HepG2 (cell line): ENCODE data around the gene KLHL17. TPM values are rescaled to one million over a fixed set of nuclear protein-coding genes. Genes with fewer than 3 reads are reported as not detected.

Source experiments
- AGO2 ChIP-seq: fragments of 200-400 bp; formaldehyde crosslinking; optimal IDR thresholded peaks from 2 replicates; pipeline ENCODE3; 2017; ENCODE audit warnings: mild to moderate bottlenecking, low read depth, low read length, moderate library complexity
- AHR ChIP-seq: IDR thresholded peaks from 2 replicates; pipeline ENCODE4 v1.6.1; 2018; ENCODE audit warnings: missing genetic modification reagents, missing compliant biosample characterization
- FOSL2 ChIP-seq: sonication (generic); formaldehyde crosslinking; IDR thresholded peaks from 2 replicates; pipeline ENCODE4 v1.4.0; 2020; ENCODE audit warnings: missing genetic modification reagents
- HOXA5 ChIP-seq: sonication (generic); formaldehyde crosslinking; IDR thresholded peaks from 2 replicates; pipeline ENCODE4 v1.4.0; 2020; ENCODE audit warnings: missing genetic modification reagents
- JUND ChIP-seq: sonication (generic); formaldehyde crosslinking; IDR thresholded peaks from 2 replicates; pipeline ENCODE4 v1.8.0; 2022; ENCODE audit warnings: mild to moderate bottlenecking, missing genetic modification reagents
- KLF15 ChIP-seq: sonication (generic); formaldehyde crosslinking; IDR thresholded peaks from 2 replicates; pipeline ENCODE4 v1.8.1; 2023; ENCODE audit warnings: borderline replicate concordance, mild to moderate bottlenecking, inconsistent platforms, missing genetic modification reagents, mixed read lengths
- MIER3 ChIP-seq: IDR thresholded peaks from 2 replicates; pipeline ENCODE4 v1.6.1; 2016; ENCODE audit warnings: missing compliant biosample characterization, borderline replicate concordance
- MTA3 ChIP-seq: sonication (generic); formaldehyde crosslinking; IDR thresholded peaks from 2 replicates; pipeline ENCODE4 v1.4.0; 2020; ENCODE audit warnings: missing genetic modification reagents
- NBN ChIP-seq: fragments of 450-650 bp; conservative IDR thresholded peaks from 2 replicates; pipeline ENCODE4 v1.6.1; 2017
- RAD51 ChIP-seq: fragments of 450-650 bp; IDR thresholded peaks from 2 replicates; pipeline ENCODE4 v1.6.1; 2016; ENCODE audit warnings: borderline replicate concordance
- SAFB2 ChIP-seq: sonication (generic); formaldehyde crosslinking; IDR thresholded peaks from 2 replicates; pipeline ENCODE4 v1.5.1; 2020; ENCODE audit warnings: missing genetic modification reagents, low read depth, mild to moderate bottlenecking, borderline replicate concordance
- ZNF446 ChIP-seq: sonication (generic); formaldehyde crosslinking; IDR thresholded peaks from 2 replicates; pipeline ENCODE4 v1.5.0; 2020; ENCODE audit warnings: mild to moderate bottlenecking, missing genetic modification reagents
- ZNF629 ChIP-seq: sonication (generic); formaldehyde crosslinking; conservative IDR thresholded peaks from 2 replicates; pipeline ENCODE4 v1.5.0; 2020; ENCODE audit warnings: missing genetic modification reagents
- ZNF7 ChIP-seq: IDR thresholded peaks from 2 replicates; pipeline ENCODE4 v1.6.1; 2016; ENCODE audit warnings: missing biosample characterization, missing genetic modification reagents
- ZNF768 ChIP-seq: sonication (generic); formaldehyde crosslinking; IDR thresholded peaks from 2 replicates; pipeline ENCODE4 v1.4.0; 2020; ENCODE audit warnings: missing genetic modification reagents
- ZNF792 ChIP-seq: IDR thresholded peaks from 2 replicates; pipeline ENCODE4 v1.6.1; 2016
- polyA plus RNA-seq, 8 experiments: library from polyadenylated mRNA; depleted of rRNA in 3 of 8; stranded (reverse) in 7 of 8; unstranded in 1 of 8; fragments of >200 nt; fragmentation: Illumina TruSeq in 4 of 8; extraction: Trizol in 4 of 8; gene quantifications; 2 replicates each; pipeline versions ENCODE4 v1.2.1 to v1.2.3, GENCODE V29; 2011 to 2016; ENCODE audit warnings: low read depth in 4 of 8, missing spikeins in 1 of 8, mixed read lengths in 1 of 8; ENCODE audit not compliant: insufficient read depth in 1 of 8
- total RNA-seq, 5 experiments: library from RNA; depleted of rRNA; stranded (reverse); fragments of >200 nt; fragmentation: Illumina TruSeq; extraction: Trizol; gene quantifications; 2 replicates each; pipeline ENCODE4 v1.2.3, GENCODE V29; 2016; ENCODE audit warnings: low read depth in 1 of 5
- TF ChIP-seq, protein P1 (sequence below): sonication (generic); formaldehyde crosslinking; IDR thresholded peaks from 2 replicates; pipeline ENCODE4 v1.8.0; 2023; ENCODE audit warnings: mild to moderate bottlenecking, missing genetic modification reagents
- TF ChIP-seq, protein P2 (sequence below): sonication (generic); formaldehyde crosslinking; IDR thresholded peaks from 2 replicates; pipeline ENCODE4 v1.9.0; 2021; ENCODE audit warnings: missing genetic modification reagents, borderline replicate concordance
- TF ChIP-seq, protein P3 (sequence below): sonication (generic); formaldehyde crosslinking; IDR thresholded peaks from 2 replicates; pipeline ENCODE4 v1.4.0; 2020; ENCODE audit warnings: missing genetic modification reagents; ENCODE audit errors: not compliant biosample characterization
- TF ChIP-seq, protein P4 (sequence below): sonication (generic); formaldehyde crosslinking; IDR thresholded peaks from 2 replicates; pipeline ENCODE4 v1.4.0; 2020; ENCODE audit warnings: missing genetic modification reagents
- TF ChIP-seq, protein P5 (sequence below), 2 experiments: IDR thresholded peaks; 2 replicates each; pipeline ENCODE4 v1.6.1; 2011 to 2012; ENCODE audit warnings: low read length in 2 of 2, borderline replicate concordance in 1 of 2, low read depth in 1 of 2, mild to moderate bottlenecking in 1 of 2, moderate library complexity in 1 of 2

The KLHL17 gene
- total and polyA plus RNA-seq, 2 of the 13 experiments (the other 11 are each of a cell fraction or from before 2014, with no cell fraction given) = 9.3 to 24.7 TPM

DNA sequence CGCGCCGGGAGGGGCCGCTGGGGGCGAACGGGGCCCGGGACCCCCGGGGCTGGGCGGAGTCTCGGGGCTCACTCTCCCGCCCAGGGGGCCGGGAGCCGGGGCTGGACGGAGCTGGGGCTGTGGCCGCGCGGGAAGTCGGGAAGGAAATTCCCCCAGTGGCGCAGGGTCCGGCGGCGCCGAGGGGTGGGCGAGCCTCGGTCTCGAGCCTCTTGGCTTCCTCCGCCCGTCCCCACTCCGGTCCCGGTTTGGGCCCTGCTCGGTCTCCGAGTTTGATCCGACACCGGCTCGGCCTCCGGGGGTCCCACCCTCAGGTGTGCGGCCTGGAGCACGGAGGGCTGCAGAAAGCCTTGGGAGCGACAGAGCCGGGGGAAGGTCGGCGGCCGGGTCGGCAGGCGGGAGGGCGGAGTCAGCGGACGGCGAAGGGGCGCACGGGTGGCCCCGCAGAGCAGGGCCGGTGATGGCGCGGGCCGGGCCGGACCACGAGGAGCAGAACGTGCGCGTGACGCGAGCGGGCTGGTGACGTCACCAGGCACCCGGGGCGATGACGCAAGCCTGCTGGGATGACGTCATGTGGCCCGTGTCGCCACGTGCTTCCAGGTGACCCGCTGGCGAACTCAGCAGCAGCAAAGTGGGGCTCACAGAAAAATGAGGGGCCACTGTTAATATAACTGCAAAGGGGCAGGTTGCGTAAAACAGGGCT, 40.1 kb downstream of the KLHL17 start (continued):
- TF ChIP-seq, protein P1, sequence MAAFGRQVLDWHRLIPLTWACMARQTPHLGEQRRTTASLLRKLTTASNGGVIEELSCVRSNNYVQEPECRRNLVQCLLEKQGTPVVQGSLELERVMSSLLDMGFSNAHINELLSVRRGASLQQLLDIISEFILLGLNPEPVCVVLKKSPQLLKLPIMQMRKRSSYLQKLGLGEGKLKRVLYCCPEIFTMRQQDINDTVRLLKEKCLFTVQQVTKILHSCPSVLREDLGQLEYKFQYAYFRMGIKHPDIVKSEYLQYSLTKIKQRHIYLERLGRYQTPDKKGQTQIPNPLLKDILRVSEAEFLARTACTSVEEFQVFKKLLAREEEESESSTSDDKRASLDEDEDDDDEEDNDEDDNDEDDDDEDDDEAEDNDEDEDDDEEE = no peak
- TF ChIP-seq, protein P2, sequence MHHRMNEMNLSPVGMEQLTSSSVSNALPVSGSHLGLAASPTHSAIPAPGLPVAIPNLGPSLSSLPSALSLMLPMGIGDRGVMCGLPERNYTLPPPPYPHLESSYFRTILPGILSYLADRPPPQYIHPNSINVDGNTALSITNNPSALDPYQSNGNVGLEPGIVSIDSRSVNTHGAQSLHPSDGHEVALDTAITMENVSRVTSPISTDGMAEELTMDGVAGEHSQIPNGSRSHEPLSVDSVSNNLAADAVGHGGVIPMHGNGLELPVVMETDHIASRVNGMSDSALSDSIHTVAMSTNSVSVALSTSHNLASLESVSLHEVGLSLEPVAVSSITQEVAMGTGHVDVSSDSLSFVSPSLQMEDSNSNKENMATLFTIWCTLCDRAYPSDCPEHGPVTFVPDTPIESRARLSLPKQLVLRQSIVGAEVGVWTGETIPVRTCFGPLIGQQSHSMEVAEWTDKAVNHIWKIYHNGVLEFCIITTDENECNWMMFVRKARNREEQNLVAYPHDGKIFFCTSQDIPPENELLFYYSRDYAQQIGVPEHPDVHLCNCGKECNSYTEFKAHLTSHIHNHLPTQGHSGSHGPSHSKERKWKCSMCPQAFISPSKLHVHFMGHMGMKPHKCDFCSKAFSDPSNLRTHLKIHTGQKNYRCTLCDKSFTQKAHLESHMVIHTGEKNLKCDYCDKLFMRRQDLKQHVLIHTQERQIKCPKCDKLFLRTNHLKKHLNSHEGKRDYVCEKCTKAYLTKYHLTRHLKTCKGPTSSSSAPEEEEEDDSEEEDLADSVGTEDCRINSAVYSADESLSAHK (CRISPR knock-in tag) = 0 out of 2 replicates have a peak, but pooled peaks have one; percentile 51
- TF ChIP-seq HOXA5 (CRISPR knock-in tag) (0 out of 2 replicates have a peak, but pooled peaks have one; percentile 22), AGO2 (peak; percentile 90), RAD51 (no peak), ZNF7 (no peak), JUND (CRISPR knock-in tag) (peak; percentile 98), NBN (no peak), SAFB2 (CRISPR knock-in tag) (peak; percentile 68; the same call in 1 of the 2 replicates), AHR (CRISPR knock-in tag) (no peak; the same call in 1 of the 2 replicates), ZNF446 (CRISPR knock-in tag) (0 out of 2 replicates have a peak, but pooled peaks have one; percentile 60), ZNF629 (CRISPR knock-in tag) (0 out of 2 replicates have a peak, but pooled peaks have one; percentile 40), MTA3 (CRISPR knock-in tag) (no peak), KLF15 (CRISPR knock-in tag) (peak; percentile 51; the same call in 1 of the 2 replicates), ZNF768 (CRISPR knock-in tag) (peak; percentile 65; the same call in 1 of the 2 replicates), ZNF792 (CRISPR knock-in tag) (peak; percentile 81), FOSL2 (CRISPR knock-in tag) (peak; percentile 86), MIER3 (CRISPR knock-in tag) (peak; percentile 65; the same call in 1 of the 2 replicates)
- TF ChIP-seq, protein P3, sequence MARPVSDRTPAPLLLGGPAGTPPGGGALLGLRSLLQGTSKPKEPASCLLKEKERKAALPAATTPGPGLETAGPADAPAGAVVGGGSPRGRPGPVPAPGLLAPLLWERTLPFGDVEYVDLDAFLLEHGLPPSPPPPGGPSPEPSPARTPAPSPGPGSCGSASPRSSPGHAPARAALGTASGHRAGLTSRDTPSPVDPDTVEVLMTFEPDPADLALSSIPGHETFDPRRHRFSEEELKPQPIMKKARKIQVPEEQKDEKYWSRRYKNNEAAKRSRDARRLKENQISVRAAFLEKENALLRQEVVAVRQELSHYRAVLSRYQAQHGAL (CRISPR knock-in tag) = no peak
- TF ChIP-seq, protein P4, sequence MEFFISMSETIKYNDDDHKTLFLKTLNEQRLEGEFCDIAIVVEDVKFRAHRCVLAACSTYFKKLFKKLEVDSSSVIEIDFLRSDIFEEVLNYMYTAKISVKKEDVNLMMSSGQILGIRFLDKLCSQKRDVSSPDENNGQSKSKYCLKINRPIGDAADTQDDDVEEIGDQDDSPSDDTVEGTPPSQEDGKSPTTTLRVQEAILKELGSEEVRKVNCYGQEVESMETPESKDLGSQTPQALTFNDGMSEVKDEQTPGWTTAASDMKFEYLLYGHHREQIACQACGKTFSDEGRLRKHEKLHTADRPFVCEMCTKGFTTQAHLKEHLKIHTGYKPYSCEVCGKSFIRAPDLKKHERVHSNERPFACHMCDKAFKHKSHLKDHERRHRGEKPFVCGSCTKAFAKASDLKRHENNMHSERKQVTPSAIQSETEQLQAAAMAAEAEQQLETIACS (CRISPR knock-in tag) = peak; percentile 58
- TF ChIP-seq, protein P5, sequence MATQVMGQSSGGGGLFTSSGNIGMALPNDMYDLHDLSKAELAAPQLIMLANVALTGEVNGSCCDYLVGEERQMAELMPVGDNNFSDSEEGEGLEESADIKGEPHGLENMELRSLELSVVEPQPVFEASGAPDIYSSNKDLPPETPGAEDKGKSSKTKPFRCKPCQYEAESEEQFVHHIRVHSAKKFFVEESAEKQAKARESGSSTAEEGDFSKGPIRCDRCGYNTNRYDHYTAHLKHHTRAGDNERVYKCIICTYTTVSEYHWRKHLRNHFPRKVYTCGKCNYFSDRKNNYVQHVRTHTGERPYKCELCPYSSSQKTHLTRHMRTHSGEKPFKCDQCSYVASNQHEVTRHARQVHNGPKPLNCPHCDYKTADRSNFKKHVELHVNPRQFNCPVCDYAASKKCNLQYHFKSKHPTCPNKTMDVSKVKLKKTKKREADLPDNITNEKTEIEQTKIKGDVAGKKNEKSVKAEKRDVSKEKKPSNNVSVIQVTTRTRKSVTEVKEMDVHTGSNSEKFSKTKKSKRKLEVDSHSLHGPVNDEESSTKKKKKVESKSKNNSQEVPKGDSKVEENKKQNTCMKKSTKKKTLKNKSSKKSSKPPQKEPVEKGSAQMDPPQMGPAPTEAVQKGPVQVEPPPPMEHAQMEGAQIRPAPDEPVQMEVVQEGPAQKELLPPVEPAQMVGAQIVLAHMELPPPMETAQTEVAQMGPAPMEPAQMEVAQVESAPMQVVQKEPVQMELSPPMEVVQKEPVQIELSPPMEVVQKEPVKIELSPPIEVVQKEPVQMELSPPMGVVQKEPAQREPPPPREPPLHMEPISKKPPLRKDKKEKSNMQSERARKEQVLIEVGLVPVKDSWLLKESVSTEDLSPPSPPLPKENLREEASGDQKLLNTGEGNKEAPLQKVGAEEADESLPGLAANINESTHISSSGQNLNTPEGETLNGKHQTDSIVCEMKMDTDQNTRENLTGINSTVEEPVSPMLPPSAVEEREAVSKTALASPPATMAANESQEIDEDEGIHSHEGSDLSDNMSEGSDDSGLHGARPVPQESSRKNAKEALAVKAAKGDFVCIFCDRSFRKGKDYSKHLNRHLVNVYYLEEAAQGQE (IDR thresholded peaks at IDR 0.05; ENCODE audit: borderline replicate concordance in 1 of 2, low read depth in 1 of 2, low read length in 2 of 2) = no peak
